ENCODE data around the gene ONECUT3. TPM values are rescaled to one million over a fixed set of nuclear protein-coding genes. Genes with fewer than 3 reads are reported as not detected.

ONECUT3 gene
- polyA plus RNA-seq, 1 donor (not counting 4 experiments of a cell fraction or from before 2014, with no cell fraction given), result 0.01 TPM

DNA sequence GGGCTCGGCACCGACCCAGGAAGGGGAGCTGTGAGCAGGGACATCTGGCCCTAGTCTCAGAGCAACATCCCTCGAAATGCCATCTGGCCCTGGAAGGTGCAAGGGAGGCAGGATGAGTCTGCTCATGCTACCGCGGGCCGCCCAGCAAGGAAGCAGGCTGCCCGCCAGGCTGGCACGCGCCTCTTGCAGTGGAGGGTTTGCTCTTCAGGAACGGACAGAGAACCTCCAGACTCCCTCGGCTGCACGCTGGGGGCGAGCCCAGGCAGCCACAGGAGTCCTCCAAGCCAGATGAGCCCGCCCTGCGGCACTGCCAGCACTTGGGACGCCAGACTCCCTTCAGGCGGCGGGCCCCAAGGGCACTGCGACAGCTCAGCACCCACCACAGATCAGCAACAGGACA lies 68.9 kb downstream of the ONECUT3 start:
- Histone ChIP-seq H3K9me1 (ENCODE audit: control insufficient read depth, extremely low read depth, insufficient read depth, low read length) (no peaks in the 10 kb centered on the region), H3K27ac (ENCODE audit: control insufficient read depth, insufficient read depth, low read length) (no peak overlapping the region), H3K4me3 (ENCODE audit: control insufficient read depth in 2 of 3, extremely low read depth in 1 of 3, insufficient read depth in 2 of 3, low read depth in 1 of 3, low read length in 3 of 3) (no peak overlapping the region), H3K36me3 (ENCODE audit: control insufficient read depth in 2 of 2, extremely low read depth in 1 of 2, insufficient read depth in 2 of 2, low read length in 2 of 2) (peaks cover 25 to 34% of the 10 kb centered on the region in 2 experiments), H3K79me2 (ENCODE audit: control insufficient read depth, insufficient read depth, low read length) (peaks cover 7% of the 10 kb centered on the region), H3K4me2 (ENCODE audit: control insufficient read depth, extremely low read depth, insufficient read depth, low read depth, low read length) (no peak overlapping the region), H3K27me3 (ENCODE audit: control insufficient read depth, extremely low read depth, insufficient read depth, low read length) (no peaks in the 10 kb centered on the region), H3K9me3 (ENCODE audit: control insufficient read depth, low read depth, low read length) (no peaks in the 10 kb centered on the region), H3K4me1 (ENCODE audit: control insufficient read depth, extremely low read depth, insufficient read depth, low read length) (no peaks in the 10 kb centered on the region), H2AFZ (ENCODE audit: control insufficient read depth, low read length) (no peak overlapping the region), H4K20me1 (ENCODE audit: control insufficient read depth, extremely low read depth, insufficient read depth, low read length) (no peaks in the 10 kb centered on the region), H3K9ac (ENCODE audit: control insufficient read depth, extremely low read depth, insufficient read depth, low read length) (no peak overlapping the region)
- TF ChIP-seq EZH2 (IDR thresholded peaks at IDR 0.05; ENCODE audit: low read length), result no peak
- TF ChIP-seq, protein P1, sequence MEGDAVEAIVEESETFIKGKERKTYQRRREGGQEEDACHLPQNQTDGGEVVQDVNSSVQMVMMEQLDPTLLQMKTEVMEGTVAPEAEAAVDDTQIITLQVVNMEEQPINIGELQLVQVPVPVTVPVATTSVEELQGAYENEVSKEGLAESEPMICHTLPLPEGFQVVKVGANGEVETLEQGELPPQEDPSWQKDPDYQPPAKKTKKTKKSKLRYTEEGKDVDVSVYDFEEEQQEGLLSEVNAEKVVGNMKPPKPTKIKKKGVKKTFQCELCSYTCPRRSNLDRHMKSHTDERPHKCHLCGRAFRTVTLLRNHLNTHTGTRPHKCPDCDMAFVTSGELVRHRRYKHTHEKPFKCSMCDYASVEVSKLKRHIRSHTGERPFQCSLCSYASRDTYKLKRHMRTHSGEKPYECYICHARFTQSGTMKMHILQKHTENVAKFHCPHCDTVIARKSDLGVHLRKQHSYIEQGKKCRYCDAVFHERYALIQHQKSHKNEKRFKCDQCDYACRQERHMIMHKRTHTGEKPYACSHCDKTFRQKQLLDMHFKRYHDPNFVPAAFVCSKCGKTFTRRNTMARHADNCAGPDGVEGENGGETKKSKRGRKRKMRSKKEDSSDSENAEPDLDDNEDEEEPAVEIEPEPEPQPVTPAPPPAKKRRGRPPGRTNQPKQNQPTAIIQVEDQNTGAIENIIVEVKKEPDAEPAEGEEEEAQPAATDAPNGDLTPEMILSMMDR (optimal IDR thresholded peaks at IDR 0.05 in 1 of 3, IDR thresholded peaks at IDR 0.05 in 1 of 3, conservative IDR thresholded peaks at IDR 0.05 in 1 of 3; ENCODE audit: extremely low read depth in 1 of 3, insufficient read depth in 2 of 3, low read length in 3 of 3), result no peak
- no peak for DNase-seq (ENCODE audit: low read depth, low spot score)
- no peak for FAIRE-seq
- dilution Hi-C loops (cut with MboI; ENCODE audit: extremely low pct_ligation_motif_present, low sequenced_read_pairs), result no loop called here

DNA sequence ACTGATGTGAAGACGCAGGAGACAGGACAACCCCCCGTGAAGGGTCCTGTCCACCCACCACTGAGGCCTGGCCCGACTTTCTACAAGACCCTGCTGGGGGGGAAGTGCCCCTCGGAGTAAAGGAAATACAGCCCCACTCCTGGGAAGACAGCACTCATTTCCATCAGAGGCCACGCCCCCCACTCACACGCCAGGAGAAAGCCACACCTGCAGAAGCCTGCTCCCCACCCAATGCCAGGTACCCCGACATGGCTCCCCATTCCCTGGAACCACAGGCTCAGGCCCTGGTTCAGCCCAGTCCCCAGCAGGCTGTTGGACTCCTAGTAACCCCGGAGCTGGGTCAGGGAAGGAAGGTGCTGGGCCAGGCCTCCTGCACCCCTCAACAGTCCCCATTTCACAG lies 69.7 kb downstream of the ONECUT3 start:
- Histone ChIP-seq H3K36me3 (ENCODE audit: control insufficient read depth in 2 of 2, extremely low read depth in 1 of 2, insufficient read depth in 2 of 2, low read length in 2 of 2) (peaks cover 21 to 31% of the 10 kb centered on the region in 2 experiments), H3K79me2 (ENCODE audit: control insufficient read depth, insufficient read depth, low read length) (peaks cover 7% of the 10 kb centered on the region)
- FAIRE-seq, result no peak

More for the DNA sequence above, 69.7 kb downstream of the ONECUT3 start:
- Histone ChIP-seq H3K9me1 (ENCODE audit: control insufficient read depth, extremely low read depth, insufficient read depth, low read length) (no peaks in the 10 kb centered on the region), H3K27ac (ENCODE audit: control insufficient read depth, insufficient read depth, low read length) (no peak overlapping the region), H3K4me2 (ENCODE audit: control insufficient read depth, extremely low read depth, insufficient read depth, low read depth, low read length) (no peak overlapping the region), H3K4me3 (ENCODE audit: control insufficient read depth in 2 of 3, extremely low read depth in 1 of 3, insufficient read depth in 2 of 3, low read depth in 1 of 3, low read length in 3 of 3) (no peak overlapping the region), H3K27me3 (ENCODE audit: control insufficient read depth, extremely low read depth, insufficient read depth, low read length) (no peaks in the 10 kb centered on the region), H3K4me1 (ENCODE audit: control insufficient read depth, extremely low read depth, insufficient read depth, low read length) (no peaks in the 10 kb centered on the region), H4K20me1 (ENCODE audit: control insufficient read depth, extremely low read depth, insufficient read depth, low read length) (no peaks in the 10 kb centered on the region), H3K9ac (ENCODE audit: control insufficient read depth, extremely low read depth, insufficient read depth, low read length) (no peak overlapping the region), H3K9me3 (ENCODE audit: control insufficient read depth, low read depth, low read length) (no peaks in the 10 kb centered on the region), H2AFZ (ENCODE audit: control insufficient read depth, low read length) (no peak overlapping the region)
- dilution Hi-C loops (cut with MboI; ENCODE audit: extremely low pct_ligation_motif_present, low sequenced_read_pairs), result no loop called here
- TF ChIP-seq, protein P1 (optimal IDR thresholded peaks at IDR 0.05 in 1 of 3, IDR thresholded peaks at IDR 0.05 in 1 of 3, conservative IDR thresholded peaks at IDR 0.05 in 1 of 3; ENCODE audit: extremely low read depth in 1 of 3, insufficient read depth in 2 of 3, low read length in 3 of 3), result no peak
- no peak for TF ChIP-seq EZH2 (IDR thresholded peaks at IDR 0.05; ENCODE audit: low read length)
- no peak for DNase-seq (ENCODE audit: low read depth, low spot score)

Measured in keratinocyte (primary cell).